CD8-positive, alpha-beta memory T cell (primary cell): ENCODE measurements around the gene CTXN2. TPM values are rescaled to one million over a fixed set of nuclear protein-coding genes. Genes with fewer than 3 reads are reported as not detected.

ENCODE experiments used
- CTCF ChIA-PET: fragments of 350-600 bp; sonication (Branson Sonifier 250); formaldehyde crosslinking; loops from one replicate; lab custom pipeline; 2021; ENCODE audit warnings: antibody characterized with exemption; lab: Charles Lee
- POLR2A ChIA-PET: fragments of 350-600 bp; sonication (Branson Sonifier 250); formaldehyde crosslinking; loops from one replicate; lab custom pipeline; 2021; ENCODE audit warnings: antibody characterized with exemption; lab: Charles Lee
- DNase-seq, 5 donors: peaks; one replicate each; pipeline versions ENCODE4 v3.0.0 to v3.0.0-alpha.2; 2020 to 2022; ENCODE audit warnings: mixed read lengths in 1 of 5
- H3K27ac ChIP-seq: one replicate; pipeline ENCODE4 v1.7.0; 2013; ENCODE audit warnings: low read depth, mild to moderate bottlenecking, low read length, moderate library complexity
- H3K27me3 ChIP-seq: 2 replicates; pipeline ENCODE4 v1.7.0; 2013; ENCODE audit warnings: low read length, mild to moderate bottlenecking; ENCODE audit not compliant: insufficient read depth, poor library complexity, severe bottlenecking
- H3K36me3 ChIP-seq: 2 replicates; pipeline ENCODE4 v1.7.0; 2013; ENCODE audit warnings: mild to moderate bottlenecking, low read length, moderate library complexity; ENCODE audit not compliant: insufficient read depth
- H3K4me1 ChIP-seq: 2 replicates; pipeline ENCODE4 v1.7.0; 2013; ENCODE audit warnings: mild to moderate bottlenecking, low read length, moderate library complexity; ENCODE audit not compliant: insufficient read depth
- H3K4me3 ChIP-seq: 2 replicates; pipeline ENCODE4 v1.7.0; 2013; ENCODE audit warnings: mild to moderate bottlenecking, low read length
- H3K9me3 ChIP-seq: 2 replicates; pipeline ENCODE4 v1.7.0; 2013; ENCODE audit warnings: mild to moderate bottlenecking, low read length
- H3K27ac Mint-ChIP-seq, 8 donors: one replicate each; pipeline ENCODE4 v1.8.0; 2020 to 2021; ENCODE audit warnings: mixed read lengths in 8 of 8, mild to moderate bottlenecking in 6 of 8, inconsistent platforms in 3 of 8, moderate library complexity in 3 of 8
- H3K27me3 Mint-ChIP-seq, 2 donors: one replicate each; pipeline ENCODE4 v1.8.0; 2020 to 2021; ENCODE audit warnings: mixed read lengths in 2 of 2, mild to moderate bottlenecking in 1 of 2, moderate library complexity in 1 of 2
- H3K36me3 Mint-ChIP-seq, 3 donors: one replicate each; pipeline ENCODE4 v1.8.0; 2020 to 2021; ENCODE audit warnings: mixed read lengths in 3 of 3, inconsistent platforms in 1 of 3, mild to moderate bottlenecking in 1 of 3
- H3K4me1 Mint-ChIP-seq, 3 donors: one replicate each; pipeline ENCODE4 v1.8.0; 2020 to 2021; ENCODE audit warnings: mixed read lengths in 3 of 3, inconsistent platforms in 1 of 3, mild to moderate bottlenecking in 1 of 3
- H3K4me3 Mint-ChIP-seq, 7 donors: one replicate each; pipeline ENCODE4 v1.8.0; 2020 to 2021; ENCODE audit warnings: mixed read lengths in 7 of 7, mild to moderate bottlenecking in 6 of 7, moderate library complexity in 4 of 7, inconsistent platforms in 2 of 7
- H3K9me3 Mint-ChIP-seq, 5 donors: one replicate each; pipeline ENCODE4 v1.8.0; 2020 to 2022; ENCODE audit warnings: mixed read lengths in 5 of 5, mild to moderate bottlenecking in 3 of 5, moderate library complexity in 2 of 5, inconsistent platforms in 1 of 5
- polyA plus RNA-seq: library from polyadenylated mRNA; unstranded; fragments of 300-500 nt; fragmentation: Illumina TruSeq; gene quantifications from one replicate; pipeline ENCODE4 v1.2.3, GENCODE V29; 2021
- total RNA-seq, 2 experiments: library from RNA; stranded (reverse); gene quantifications; one replicate each; pipeline ENCODE4 v1.2.3, GENCODE V29; 2021

CTXN2 gene
- total and polyA plus RNA-seq, 3 experiments from 2014 or later: not detected

- no peaks in the 10 kb centered on the region for H3K4me1 Mint-ChIP-seq
- H3K4me3 ChIP-seq: no peak overlapping the region
- POLR2A ChIA-PET: no interaction called here
Observed at GRCh38 chr15:48253172-48253571, 61.7 kb downstream of the CTXN2 start.

More at GRCh38 chr15:48253172-48253571, 61.7 kb downstream of the CTXN2 start:
- Mint-ChIP-seq H3K36me3 (no peaks in the 10 kb centered on the region), H3K4me3 (no peak overlapping the region), H3K27ac (peak overlapping the region in 1 of 8 donors; percentile 50), H3K27me3 (peaks cover 18 to 41% of the 10 kb centered on the region in 2 donors), H3K9me3 (peaks cover 0 to 3% (median 0%) of the 10 kb centered on the region in 5 donors)
- Histone ChIP-seq H3K27ac (no peak overlapping the region), H3K27me3 (no peaks in the 10 kb centered on the region), H3K4me1 (no peaks in the 10 kb centered on the region), H3K9me3 (no peaks in the 10 kb centered on the region), H3K36me3 (no peaks in the 10 kb centered on the region)
- no peak for DNase-seq
- CTCF ChIA-PET: no interaction called here

Other genes starting within 250 kb of the CTXN2 start
- not detected for gene SLC24A5, start 70.7 kb upstream of the CTXN2 start, total RNA-seq
- gene SLC24A5, start 70.7 kb upstream of the CTXN2 start, polyA plus RNA-seq: not detected
- 1 to 10 TPM; 9.8 TPM for gene MYEF2, start 13.4 kb upstream of the CTXN2 start, total RNA-seq
- 1.2 TPM for gene MYEF2, start 13.4 kb upstream of the CTXN2 start, polyA plus RNA-seq
- gene SLC12A1, start 14.6 kb downstream of the CTXN2 start, total RNA-seq: not detected
- not detected for gene SLC12A1, start 14.6 kb downstream of the CTXN2 start, polyA plus RNA-seq
- gene DUT, start 139.8 kb downstream of the CTXN2 start, total RNA-seq: 100 to 1,000 TPM; 397 to 413 TPM
- 136 TPM for gene DUT, start 139.8 kb downstream of the CTXN2 start, polyA plus RNA-seq